ENCODE results near the gene CYP27A1. TPM values are rescaled to one million over a fixed set of nuclear protein-coding genes. Genes with fewer than 3 reads are reported as not detected.
"Not testable (repeated sequence)": the region's sequence is repeated elsewhere in the genome, so short reads cannot be mapped to it uniquely, and the experiment has no call there.

CYP27A1 gene
- total RNA-seq, 1 donor from 2014 or later, result 180 TPM

DNA sequence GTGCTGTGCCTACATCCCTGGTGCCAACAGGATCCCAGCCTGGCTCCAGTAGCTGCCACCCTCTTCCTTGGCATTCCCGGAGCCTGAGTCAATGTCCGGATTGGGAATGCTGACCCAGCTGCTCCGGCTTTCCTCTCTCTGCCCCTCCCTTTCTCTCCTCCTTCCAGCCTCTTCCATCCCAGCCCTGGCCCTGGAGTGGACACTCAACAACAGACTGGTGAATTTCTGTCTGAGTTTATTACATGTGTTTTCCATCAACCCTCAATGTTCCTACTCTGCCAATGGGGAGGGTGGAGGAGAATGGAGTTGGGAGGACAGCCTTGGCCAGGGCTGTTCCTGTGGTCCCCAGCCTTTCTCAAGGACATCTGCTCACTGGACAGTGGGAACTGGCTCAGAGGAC lies 50.6 kb downstream of the CYP27A1 start:
- Histone ChIP-seq H3K4me3 (no peak overlapping the region), H3K4me1 (no peaks in the 10 kb centered on the region), H3K9me3 (no peaks in the 10 kb centered on the region), H3K27me3 (no peaks in the 10 kb centered on the region), H3K27ac (no peak overlapping the region), H3K36me3 (no peaks in the 10 kb centered on the region)
- DNase-seq, result no peak
- TF ChIP-seq, protein P1, sequence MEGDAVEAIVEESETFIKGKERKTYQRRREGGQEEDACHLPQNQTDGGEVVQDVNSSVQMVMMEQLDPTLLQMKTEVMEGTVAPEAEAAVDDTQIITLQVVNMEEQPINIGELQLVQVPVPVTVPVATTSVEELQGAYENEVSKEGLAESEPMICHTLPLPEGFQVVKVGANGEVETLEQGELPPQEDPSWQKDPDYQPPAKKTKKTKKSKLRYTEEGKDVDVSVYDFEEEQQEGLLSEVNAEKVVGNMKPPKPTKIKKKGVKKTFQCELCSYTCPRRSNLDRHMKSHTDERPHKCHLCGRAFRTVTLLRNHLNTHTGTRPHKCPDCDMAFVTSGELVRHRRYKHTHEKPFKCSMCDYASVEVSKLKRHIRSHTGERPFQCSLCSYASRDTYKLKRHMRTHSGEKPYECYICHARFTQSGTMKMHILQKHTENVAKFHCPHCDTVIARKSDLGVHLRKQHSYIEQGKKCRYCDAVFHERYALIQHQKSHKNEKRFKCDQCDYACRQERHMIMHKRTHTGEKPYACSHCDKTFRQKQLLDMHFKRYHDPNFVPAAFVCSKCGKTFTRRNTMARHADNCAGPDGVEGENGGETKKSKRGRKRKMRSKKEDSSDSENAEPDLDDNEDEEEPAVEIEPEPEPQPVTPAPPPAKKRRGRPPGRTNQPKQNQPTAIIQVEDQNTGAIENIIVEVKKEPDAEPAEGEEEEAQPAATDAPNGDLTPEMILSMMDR (IDR thresholded peaks at IDR 0.05), result no peak
- peak; percentile 6 for ATAC-seq
- intact Hi-C loops (cut with DNase I), result no loop called here

DNA sequence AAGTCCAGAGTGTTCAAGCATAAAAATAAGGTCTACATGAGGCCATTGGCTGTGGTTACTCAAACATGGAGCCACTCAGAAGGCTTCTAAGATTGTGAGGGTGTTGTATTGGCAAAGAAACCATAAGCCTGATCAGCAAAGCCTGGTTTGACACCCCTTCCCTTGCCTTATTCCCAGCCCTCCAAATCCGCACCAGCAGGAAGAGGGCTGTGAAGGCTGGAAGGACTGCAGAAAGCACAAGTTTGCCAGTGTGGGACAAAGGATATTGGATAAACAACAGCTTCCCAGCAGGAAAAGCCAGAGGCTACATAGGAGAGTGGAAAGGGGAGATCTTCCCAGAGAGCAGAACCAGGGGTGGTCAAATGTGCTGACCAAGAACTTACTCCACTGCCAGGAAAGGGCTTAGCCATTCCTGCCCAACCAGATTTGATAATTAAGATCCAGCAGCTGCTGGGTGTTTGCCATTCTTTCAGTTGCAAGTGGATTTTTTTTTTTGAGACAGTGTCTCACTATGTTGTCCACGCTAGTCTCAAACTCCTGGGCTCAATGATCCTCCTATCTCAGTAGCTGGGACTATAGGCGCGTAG lies 51.2 kb downstream of the CYP27A1 start:
- no peak overlapping the region for H3K4me3 ChIP-seq
- no peaks in the 10 kb centered on the region for H3K4me1 ChIP-seq
- intact Hi-C loops (cut with DNase I), result no loop called here
- no peaks in the 10 kb centered on the region for H3K27me3 ChIP-seq
- no peaks in the 10 kb centered on the region for H3K36me3 ChIP-seq
- ATAC-seq (no peak), DNase-seq (no peak)
- H3K27ac ChIP-seq, result no peak overlapping the region
- TF ChIP-seq, protein P1 (IDR thresholded peaks at IDR 0.05), result no peak
- no peaks in the 10 kb centered on the region for H3K9me3 ChIP-seq

DNA sequence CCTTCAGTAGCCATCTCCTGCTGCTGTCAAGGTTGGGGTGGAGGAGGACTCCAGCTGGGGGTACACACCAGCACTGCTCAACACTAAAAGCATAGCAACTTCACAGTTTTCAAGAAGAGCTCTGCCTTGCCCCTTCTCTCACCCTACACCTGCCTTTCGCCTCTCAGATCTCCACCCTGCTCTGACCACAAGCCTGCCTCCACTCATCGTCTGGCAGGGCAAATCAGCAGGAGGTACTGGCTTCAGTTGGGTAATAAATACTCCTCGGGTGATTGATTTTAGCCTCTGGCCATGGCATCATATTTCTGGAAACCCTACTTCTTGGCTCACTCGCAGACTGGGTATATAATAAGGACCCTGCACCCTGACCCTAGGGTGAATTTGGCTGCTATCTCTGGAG lies 52.7 kb downstream of the CYP27A1 start:
- no peak overlapping the region for H3K4me3 ChIP-seq
- ATAC-seq (no peak), DNase-seq (no peak)
- no peak overlapping the region for H3K27ac ChIP-seq
- TF ChIP-seq, protein P1 (IDR thresholded peaks at IDR 0.05), result no peak
- no peaks in the 10 kb centered on the region for H3K36me3 ChIP-seq
- intact Hi-C loops (cut with DNase I), result no loop called here
- no peaks in the 10 kb centered on the region for H3K4me1 ChIP-seq
- no peaks in the 10 kb centered on the region for H3K9me3 ChIP-seq
- H3K27me3 ChIP-seq, result no peaks in the 10 kb centered on the region

DNA sequence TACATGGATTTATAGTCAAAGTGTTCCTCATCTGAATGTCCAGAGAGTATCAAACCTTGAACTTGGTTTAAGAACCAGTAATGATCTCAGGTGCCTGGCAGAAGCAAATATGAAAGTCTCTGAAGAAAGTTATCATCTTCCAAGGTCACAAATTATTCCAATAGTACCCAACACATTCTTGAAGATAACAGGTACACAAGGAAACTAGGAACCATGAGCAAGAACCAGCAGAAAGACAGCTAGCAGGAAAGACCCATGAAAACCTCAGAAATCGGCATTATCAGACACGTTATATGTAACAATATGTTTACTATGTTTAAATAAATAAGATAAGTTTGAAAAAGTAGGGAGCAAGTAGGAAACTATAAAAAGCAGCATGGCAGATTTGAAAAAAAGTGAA lies 55.5 kb downstream of the CYP27A1 start:
- no peaks in the 10 kb centered on the region for H3K27me3 ChIP-seq
- no peaks in the 10 kb centered on the region for H3K36me3 ChIP-seq
- H3K4me3 ChIP-seq, result no peak overlapping the region
- ATAC-seq, result no peak
- no peaks in the 10 kb centered on the region for H3K9me3 ChIP-seq
- TF ChIP-seq, protein P1 (IDR thresholded peaks at IDR 0.05), result no peak
- DNase-seq, result no peak
- no peaks in the 10 kb centered on the region for H3K4me1 ChIP-seq
- intact Hi-C loops (cut with DNase I), result no loop called here
- H3K27ac ChIP-seq, result no peak overlapping the region

DNA sequence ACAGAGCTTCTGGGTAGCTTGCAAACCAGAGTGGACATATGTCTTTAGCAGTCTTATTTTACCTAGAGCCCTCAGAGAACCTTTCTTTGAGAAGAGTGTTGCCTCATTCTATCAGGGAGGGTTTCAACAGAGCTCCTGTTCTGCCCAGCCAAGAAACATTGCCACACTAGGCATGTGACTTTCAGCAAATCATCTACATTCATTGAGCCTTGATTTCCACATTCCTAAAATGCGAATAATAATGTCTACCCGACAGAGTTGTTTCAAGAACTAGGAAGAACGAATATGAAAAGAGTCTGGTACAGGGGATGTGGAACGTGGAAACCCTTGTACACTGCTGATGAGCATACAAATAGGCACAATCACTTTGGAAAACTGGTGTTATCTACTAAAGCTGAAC lies 57.5 kb downstream of the CYP27A1 start:
- no peaks in the 10 kb centered on the region for H3K9me3 ChIP-seq
- no peak overlapping the region for H3K27ac ChIP-seq
- no peaks in the 10 kb centered on the region for H3K36me3 ChIP-seq
- TF ChIP-seq, protein P1 (IDR thresholded peaks at IDR 0.05), result no peak
- DNase-seq, result no peak
- no peak overlapping the region for H3K4me3 ChIP-seq
- peak; percentile 81 for ATAC-seq
- H3K27me3 ChIP-seq, result no peaks in the 10 kb centered on the region
- intact Hi-C loops (cut with DNase I), result no loop called here
- no peaks in the 10 kb centered on the region for H3K4me1 ChIP-seq

DNA sequence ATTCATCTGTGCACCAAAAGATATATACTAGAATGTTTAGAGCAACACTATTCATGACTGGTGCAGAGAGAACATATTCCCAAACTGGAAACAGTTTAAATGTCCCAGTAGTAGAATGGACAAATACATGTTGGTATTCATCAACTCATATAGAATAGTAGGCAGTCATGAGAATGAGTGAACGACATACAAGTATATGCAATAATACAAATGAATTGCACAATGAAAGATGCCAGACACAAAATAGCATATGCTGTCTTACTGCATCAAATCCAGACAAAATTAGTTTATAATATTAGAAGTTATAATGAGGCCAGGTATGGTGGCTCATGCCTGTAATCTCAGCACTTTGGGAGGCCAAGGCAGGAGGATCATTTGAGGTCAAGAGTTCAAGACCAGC lies 57.9 kb downstream of the CYP27A1 start:
- Histone ChIP-seq H3K27ac (no peak overlapping the region), H3K27me3 (no peaks in the 10 kb centered on the region), H3K9me3 (no peaks in the 10 kb centered on the region), H3K4me3 (no peak overlapping the region), H3K4me1 (no peaks in the 10 kb centered on the region), H3K36me3 (no peaks in the 10 kb centered on the region)
- ATAC-seq, result no peak
- no peak for DNase-seq
- TF ChIP-seq, protein P1 (IDR thresholded peaks at IDR 0.05), result no peak
- intact Hi-C loops (cut with DNase I), result no loop called here

DNA sequence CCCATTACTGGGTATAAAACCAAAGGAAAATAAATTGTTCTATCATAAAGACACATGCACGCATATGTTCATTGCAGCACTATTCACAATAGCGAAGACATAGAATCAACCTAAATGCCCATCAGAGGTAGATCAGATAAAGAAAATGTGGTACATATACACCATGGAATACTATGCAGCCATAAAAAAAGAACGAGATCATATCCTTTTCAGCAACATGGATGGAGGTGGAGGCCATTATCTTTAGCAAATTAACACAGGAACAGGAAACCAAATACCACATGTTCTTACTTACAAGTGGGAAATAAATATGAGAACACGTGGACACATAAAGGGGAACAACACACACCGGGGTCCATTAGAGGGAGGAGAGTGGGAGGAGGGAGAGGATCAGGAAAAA lies 62.4 kb downstream of the CYP27A1 start:
- H3K27ac ChIP-seq; H3K27me3 ChIP-seq; H3K4me3 ChIP-seq; H3K36me3 ChIP-seq; ATAC-seq; intact Hi-C loops (cut with DNase I); H3K9me3 ChIP-seq; H3K4me1 ChIP-seq; DNase-seq: not testable (repeated sequence)

DNA sequence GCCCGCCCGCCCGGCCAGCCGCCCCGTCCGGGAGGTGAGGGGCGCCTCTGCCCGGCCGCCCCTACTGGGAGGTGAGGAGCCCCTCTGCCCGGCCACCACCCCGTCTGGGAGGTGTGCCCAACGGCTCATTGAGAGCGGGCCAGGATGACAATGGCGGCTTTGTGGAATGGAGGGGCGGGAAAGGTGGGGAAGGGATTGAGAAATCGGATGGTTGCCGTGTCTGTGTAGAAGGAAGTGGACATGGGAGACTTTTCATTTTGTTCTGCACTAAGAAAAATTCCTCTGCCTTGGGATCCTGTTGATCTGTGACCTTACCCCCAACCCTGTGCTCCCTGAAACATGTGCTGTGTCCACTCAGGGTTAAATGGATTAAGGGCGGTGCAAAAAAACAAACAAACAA lies 65.0 kb downstream of the CYP27A1 start:
- DNase-seq, result not testable (repeated sequence)

More for the DNA sequence above, 65.0 kb downstream of the CYP27A1 start:
- H3K4me1 ChIP-seq; H3K36me3 ChIP-seq; intact Hi-C loops (cut with DNase I); H3K27ac ChIP-seq; ATAC-seq; H3K4me3 ChIP-seq; H3K9me3 ChIP-seq: not testable (repeated sequence)
- peaks cover 26% of the 10 kb centered on the region for H3K27me3 ChIP-seq

All from upper lobe of right lung (tissue), 1 donor.